ENCODE measurements around the gene FRMD8.

- TF ChIP-seq CTCF (IDR thresholded peaks at IDR 0.05): no peak
- no peak for TF ChIP-seq POLR2AphosphoS5 (IDR thresholded peaks at IDR 0.05)
- TF ChIP-seq POLR2A (IDR thresholded peaks at IDR 0.05): no peak
Measured at GRCh38 chr11:65420506-65420905, 34.1 kb downstream of the FRMD8 start.
